Measurements from ENCODE around the gene C1S. TPM values are rescaled to one million over a fixed set of nuclear protein-coding genes. Genes with fewer than 3 reads are reported as not detected.

C1S gene
- total and polyA plus RNA-seq, 9 of the 15 experiments (the other 6 are each of a cell fraction or from before 2014, with no cell fraction given), result 0.08 to 0.84 (median 0.27) TPM

DNA sequence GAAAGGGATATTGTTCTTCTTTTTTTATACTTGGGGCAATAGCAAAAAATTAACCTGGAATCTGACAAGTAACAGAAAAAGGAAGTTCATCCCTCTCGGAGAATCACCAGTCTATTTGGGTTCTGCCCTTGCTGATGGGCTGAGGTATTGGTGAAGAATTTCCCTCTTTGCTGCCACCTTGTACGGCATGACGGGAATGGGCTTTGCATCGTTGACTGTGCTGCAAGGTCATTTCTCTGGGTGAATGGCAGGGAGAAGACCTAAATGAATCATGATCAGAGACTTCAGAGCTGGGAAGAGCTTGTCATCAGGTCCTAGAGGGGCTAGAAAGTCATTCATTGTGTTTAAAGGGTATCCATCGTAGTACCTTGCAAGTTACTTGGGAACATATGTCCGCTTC lies 12.0 kb downstream of the C1S start (continued):
- TF ChIP-seq SP2 (IDR thresholded peaks at IDR 0.05; ENCODE audit: extremely low read depth, low read depth, low read length, poor library complexity, severe bottlenecking), result no peak
- no peak for TF ChIP-seq EWSR1 (IDR thresholded peaks at IDR 0.05; ENCODE audit: borderline replicate concordance, low read depth, partially characterized antibody)
- TF ChIP-seq TCF3 (CRISPR knock-in tag; IDR thresholded peaks at IDR 0.05), result no peak
- no peak for TF ChIP-seq ATF2 (CRISPR knock-in tag; IDR thresholded peaks at IDR 0.05)
- TF ChIP-seq ZNF253 (CRISPR knock-in tag; conservative IDR thresholded peaks at IDR 0.05), result no peak

DNA sequence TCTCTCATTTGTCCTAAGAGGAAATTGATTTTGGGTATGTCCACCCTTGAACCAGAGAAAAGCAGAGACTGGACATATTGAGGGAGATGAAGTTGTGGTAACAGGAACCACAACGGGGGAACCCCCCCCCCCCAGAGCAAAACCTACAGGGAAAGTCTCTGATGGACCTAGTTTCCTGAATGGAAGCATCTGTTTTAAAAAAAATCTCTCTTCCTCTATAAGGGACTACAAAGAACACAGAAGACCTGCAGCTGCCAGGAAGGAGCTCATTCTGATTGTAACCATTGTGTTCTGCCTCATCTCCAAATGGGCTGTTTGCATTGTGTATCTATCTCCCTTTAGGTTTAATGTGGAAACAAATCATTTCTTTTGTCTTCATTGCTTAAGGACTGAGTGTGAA lies 13.4 kb downstream of the C1S start:
- ChIA-PET POLR2A (interaction anchor here (0.6 kb wide), 1 partner anchor 97 kb away, joined by 3 read pairs; no protein-coding TSS in a partner anchor), CTCF (ENCODE audit: low intra/inter-chr PET ratio) (no interaction called here)
- BruUV-seq (replicated peaks), result no TSS peak
- TF ChIP-seq BDP1 (IDR thresholded peaks at IDR 0.05; ENCODE audit: insufficient read depth, insufficient read length), result no peak
- no peak for TF ChIP-seq ZBTB1 (CRISPR knock-in tag; IDR thresholded peaks at IDR 0.05; ENCODE audit: borderline replicate concordance, low read depth)
- TF ChIP-seq NCOA1 (IDR thresholded peaks at IDR 0.05; ENCODE audit: low read depth), result no peak
- no peak for TF ChIP-seq TCF7 (IDR thresholded peaks at IDR 0.05; ENCODE audit: borderline replicate concordance)
- TF ChIP-seq SMC3 (conservative IDR thresholded peaks at IDR 0.05; ENCODE audit: insufficient read depth, low read depth, low read length), result no peak
- no peak for TF ChIP-seq BMI1 (IDR thresholded peaks at IDR 0.05; ENCODE audit: low read length)
- no peak for TF ChIP-seq ZNF239 (CRISPR knock-in tag; IDR thresholded peaks at IDR 0.05)
- no peak for TF ChIP-seq ZNF24 (IDR thresholded peaks at IDR 0.05)
- no peak for TF ChIP-seq RNF2 (IDR thresholded peaks at IDR 0.05)
- TF ChIP-seq RBM25 (IDR thresholded peaks at IDR 0.05; ENCODE audit: low read depth, low read length, severe bottlenecking), result no peak
- TF ChIP-seq NELFE (IDR thresholded peaks at IDR 0.05; ENCODE audit: insufficient read depth, insufficient read length), result no peak
- no peak for TF ChIP-seq ARID2 (IDR thresholded peaks at IDR 0.05)
- TF ChIP-seq EWSR1 (IDR thresholded peaks at IDR 0.05; ENCODE audit: borderline replicate concordance, low read depth, partially characterized antibody), result no peak
- TF ChIP-seq FOXJ2 (tag; IDR thresholded peaks at IDR 0.05), result no peak
- TF ChIP-seq PURB (CRISPR knock-in tag; IDR thresholded peaks at IDR 0.05; ENCODE audit: low read depth), result no peak
- no peak for TF ChIP-seq HNRNPUL1 (IDR thresholded peaks at IDR 0.05; ENCODE audit: low read length)
- TF ChIP-seq ZNF143 (CRISPR knock-in tag; IDR thresholded peaks at IDR 0.05), result no peak
- TF ChIP-seq ZNF175 (CRISPR knock-in tag; IDR thresholded peaks at IDR 0.05; ENCODE audit: low read depth), result no peak
- in situ Hi-C loops (cut with MboI), result no loop called here
- intact Hi-C loops (cut with micrococcal nuclease), result no loop called here
- Histone ChIP-seq H3K4me3 (no peak overlapping the region), H3K27ac (ENCODE audit: extremely low read depth, low read depth, low read length) (no peak overlapping the region), H3K9ac (ENCODE audit: insufficient read depth in 1 of 2, low read depth in 2 of 2, low read length in 2 of 2) (no peak overlapping the region), H3K27me3 (ENCODE audit: control insufficient read depth in 2 of 2, insufficient read depth in 2 of 2, low read length in 2 of 2) (peaks cover 0 to 3% of the 10 kb centered on the region in 2 experiments; a peak in 1 of 5 replicates), H3K9me3 (replicated peaks; ENCODE audit: control insufficient read depth, insufficient read depth, low read depth, low read length) (no peaks in the 10 kb centered on the region), H3K36me3 (ENCODE audit: control insufficient read depth, insufficient read depth, low read length) (no peaks in the 10 kb centered on the region), H4K20me1 (replicated peaks; ENCODE audit: control insufficient read depth, insufficient read depth, low read length) (no peaks in the 10 kb centered on the region), H3K4me2 (ENCODE audit: insufficient read depth, low read length) (no peak overlapping the region), H3K4me1 (replicated peaks in 1 of 2; ENCODE audit: control insufficient read depth in 2 of 2, insufficient read depth in 2 of 2, low read length in 2 of 2) (peaks cover 0 to 5% of the 10 kb centered on the region in 2 experiments; a peak in 3 of 5 replicates), H3K79me2 (ENCODE audit: control insufficient read depth, insufficient read depth, low read length) (no peaks in the 10 kb centered on the region), H3K9me1 (ENCODE audit: control insufficient read depth, insufficient read depth, low read length) (no peaks in the 10 kb centered on the region), H2AFZ (ENCODE audit: low read depth, low read length) (no peak overlapping the region)
- no peak for DNase-seq (ENCODE audit: extremely low read depth in 1 of 4, low spot score in 3 of 4)
- 0% methylated on average over 1 of the region's 1 CpG for WGBS (ENCODE audit: insufficient coverage, low coverage, missing lambda C conversion rate)
- no peak for FAIRE-seq
- ATAC-seq, result no peak

Data from K562 (cell line).